ENCODE measurements around the gene FLRT3. TPM values are rescaled to one million over a fixed set of nuclear protein-coding genes. Genes with fewer than 3 reads are reported as not detected.

Gene FLRT3
- total RNA-seq, 1 donor from 2014 or later = 3.3 TPM

- TF ChIP-seq, protein P1, sequence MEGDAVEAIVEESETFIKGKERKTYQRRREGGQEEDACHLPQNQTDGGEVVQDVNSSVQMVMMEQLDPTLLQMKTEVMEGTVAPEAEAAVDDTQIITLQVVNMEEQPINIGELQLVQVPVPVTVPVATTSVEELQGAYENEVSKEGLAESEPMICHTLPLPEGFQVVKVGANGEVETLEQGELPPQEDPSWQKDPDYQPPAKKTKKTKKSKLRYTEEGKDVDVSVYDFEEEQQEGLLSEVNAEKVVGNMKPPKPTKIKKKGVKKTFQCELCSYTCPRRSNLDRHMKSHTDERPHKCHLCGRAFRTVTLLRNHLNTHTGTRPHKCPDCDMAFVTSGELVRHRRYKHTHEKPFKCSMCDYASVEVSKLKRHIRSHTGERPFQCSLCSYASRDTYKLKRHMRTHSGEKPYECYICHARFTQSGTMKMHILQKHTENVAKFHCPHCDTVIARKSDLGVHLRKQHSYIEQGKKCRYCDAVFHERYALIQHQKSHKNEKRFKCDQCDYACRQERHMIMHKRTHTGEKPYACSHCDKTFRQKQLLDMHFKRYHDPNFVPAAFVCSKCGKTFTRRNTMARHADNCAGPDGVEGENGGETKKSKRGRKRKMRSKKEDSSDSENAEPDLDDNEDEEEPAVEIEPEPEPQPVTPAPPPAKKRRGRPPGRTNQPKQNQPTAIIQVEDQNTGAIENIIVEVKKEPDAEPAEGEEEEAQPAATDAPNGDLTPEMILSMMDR (IDR thresholded peaks at IDR 0.05; ENCODE audit: insufficient read depth, low read length, poor library complexity, severe bottlenecking) = no peak
- Histone ChIP-seq H3K4me3 (ENCODE audit: low read depth, low read length) (no peak overlapping the region), H3K36me3 (ENCODE audit: control insufficient read depth, insufficient read depth, low read length) (no peaks in the 10 kb centered on the region), H3K27me3 (ENCODE audit: control insufficient read depth, insufficient read depth, low read length) (no peaks in the 10 kb centered on the region)
- no peak for DNase-seq (ENCODE audit: low read depth)
Measured at GRCh38 chr20:14355791-14356190, 18.4 kb upstream of the FLRT3 start.

DNA sequence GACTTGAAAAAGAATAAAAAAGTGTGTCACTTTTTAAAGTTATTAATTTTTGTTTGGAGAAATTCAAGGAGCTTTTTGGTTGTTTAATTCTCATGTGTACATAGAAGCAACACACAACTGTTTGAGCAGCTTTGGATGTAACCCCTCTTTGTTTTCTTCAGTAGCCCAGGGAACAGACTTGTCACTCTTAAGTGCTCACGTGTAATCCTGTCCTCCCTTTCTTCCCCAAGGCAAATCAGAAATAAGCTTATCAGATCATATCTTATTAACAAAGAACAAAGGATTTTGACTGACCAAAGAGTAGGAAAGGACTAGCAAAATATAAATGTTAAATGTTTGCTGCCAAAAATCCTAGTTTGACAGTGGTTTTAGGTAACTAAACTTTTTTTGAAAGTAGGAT lies 7.3 kb upstream of the FLRT3 start:
- no peaks in the 10 kb centered on the region for H3K36me3 ChIP-seq (ENCODE audit: control insufficient read depth, insufficient read depth, low read length)
- DNase-seq (ENCODE audit: low read depth) = no peak
- no peaks in the 10 kb centered on the region for H3K27me3 ChIP-seq (ENCODE audit: control insufficient read depth, insufficient read depth, low read length)
- no peak overlapping the region for H3K4me3 ChIP-seq (ENCODE audit: low read depth, low read length)
- TF ChIP-seq, protein P1 (IDR thresholded peaks at IDR 0.05; ENCODE audit: insufficient read depth, low read length, poor library complexity, severe bottlenecking) = no peak

GRCh38 chr20:14343491-14344065 lies 6.2 kb upstream of the FLRT3 start:
- TF ChIP-seq, protein P1 (IDR thresholded peaks at IDR 0.05; ENCODE audit: insufficient read depth, low read length, poor library complexity, severe bottlenecking) = no peak
- Histone ChIP-seq H3K36me3 (ENCODE audit: control insufficient read depth, insufficient read depth, low read length) (no peaks in the 10 kb centered on the region), H3K4me3 (ENCODE audit: low read depth, low read length) (no peak overlapping the region), H3K27me3 (ENCODE audit: control insufficient read depth, insufficient read depth, low read length) (no peaks in the 10 kb centered on the region)
- DNase-seq (ENCODE audit: low read depth) = no peak

GRCh38 chr20:14342918-14343317 lies 5.5 kb upstream of the FLRT3 start:
- no peaks in the 10 kb centered on the region for H3K36me3 ChIP-seq (ENCODE audit: control insufficient read depth, insufficient read depth, low read length)
- no peaks in the 10 kb centered on the region for H3K27me3 ChIP-seq (ENCODE audit: control insufficient read depth, insufficient read depth, low read length)
- TF ChIP-seq, protein P1 (IDR thresholded peaks at IDR 0.05; ENCODE audit: insufficient read depth, low read length, poor library complexity, severe bottlenecking) = no peak
- DNase-seq (ENCODE audit: low read depth) = no peak
- no peak overlapping the region for H3K4me3 ChIP-seq (ENCODE audit: low read depth, low read length)

- TF ChIP-seq, protein P1 (IDR thresholded peaks at IDR 0.05; ENCODE audit: insufficient read depth, low read length, poor library complexity, severe bottlenecking) = no peak
Measured at GRCh38 chr20:14341801-14342200, 4.4 kb upstream of the FLRT3 start.

GRCh38 chr20:14336686-14337085 lies 726 bp downstream of the FLRT3 start:
- no peak for DNase-seq (ENCODE audit: low read depth)
- H3K36me3 ChIP-seq (ENCODE audit: control insufficient read depth, insufficient read depth, low read length) = no peaks in the 10 kb centered on the region
- H3K4me3 ChIP-seq (ENCODE audit: low read depth, low read length) = peak overlapping the region; percentile 74
- H3K27me3 ChIP-seq (ENCODE audit: control insufficient read depth, insufficient read depth, low read length) = no peaks in the 10 kb centered on the region
- TF ChIP-seq, protein P1 (IDR thresholded peaks at IDR 0.05; ENCODE audit: insufficient read depth, low read length, poor library complexity, severe bottlenecking) = peak; percentile 22

More at GRCh38 chr20:14341801-14342200, 4.4 kb upstream of the FLRT3 start:
- H3K4me3 ChIP-seq (ENCODE audit: low read depth, low read length) = no peak overlapping the region
- no peaks in the 10 kb centered on the region for H3K36me3 ChIP-seq (ENCODE audit: control insufficient read depth, insufficient read depth, low read length)
- DNase-seq (ENCODE audit: low read depth) = no peak
- no peaks in the 10 kb centered on the region for H3K27me3 ChIP-seq (ENCODE audit: control insufficient read depth, insufficient read depth, low read length)

Data from kidney epithelial cell (primary cell).